ENCODE data around the gene COMMD1.
"Not testable (repeated sequence)": the region's sequence is repeated elsewhere in the genome, so short reads cannot be mapped to it uniquely, and the experiment has no call there.

COMMD1 gene

GRCh38 chr2:61978522-61978921 lies 73.0 kb downstream of the COMMD1 start:
- no peaks in the 10 kb centered on the region for H3K27me3 Mint-ChIP-seq
- peaks cover 15% of the 10 kb centered on the region for H3K36me3 Mint-ChIP-seq
- H3K9me3 Mint-ChIP-seq = peaks cover 10% of the 10 kb centered on the region
- H3K27ac Mint-ChIP-seq = no peak overlapping the region
- no peak overlapping the region for H3K4me3 Mint-ChIP-seq
- H3K4me1 Mint-ChIP-seq = peaks cover 7% of the 10 kb centered on the region

- no peaks in the 10 kb centered on the region for H3K27me3 Mint-ChIP-seq
- peaks cover 15% of the 10 kb centered on the region for H3K9me3 Mint-ChIP-seq
- no peak overlapping the region for H3K4me3 Mint-ChIP-seq
- peaks cover 20% of the 10 kb centered on the region for H3K36me3 Mint-ChIP-seq
- peaks cover 15% of the 10 kb centered on the region for H3K4me1 Mint-ChIP-seq
- no peak overlapping the region for H3K27ac Mint-ChIP-seq
Measured at GRCh38 chr2:61980758-61981157, 75.3 kb downstream of the COMMD1 start.

GRCh38 chr2:61984682-61985081 lies 79.2 kb downstream of the COMMD1 start:
- Mint-ChIP-seq H3K36me3 (peaks cover 22% of the 10 kb centered on the region), H3K4me1 (peaks cover 19% of the 10 kb centered on the region), H3K27me3 (no peaks in the 10 kb centered on the region), H3K4me3 (no peak overlapping the region), H3K27ac (no peak overlapping the region), H3K9me3 (peaks cover 25% of the 10 kb centered on the region)

GRCh38 chr2:61988462-61989366 lies 83.2 kb downstream of the COMMD1 start:
- H3K9me3 Mint-ChIP-seq = peaks cover 12% of the 10 kb centered on the region
- no peak overlapping the region for H3K27ac Mint-ChIP-seq
- H3K4me3 Mint-ChIP-seq = no peak overlapping the region
- peaks cover 20% of the 10 kb centered on the region for H3K4me1 Mint-ChIP-seq
- H3K27me3 Mint-ChIP-seq = no peaks in the 10 kb centered on the region
- H3K36me3 Mint-ChIP-seq = peaks cover 9% of the 10 kb centered on the region

- Mint-ChIP-seq H3K36me3 (peaks cover 4% of the 10 kb centered on the region), H3K27me3 (no peaks in the 10 kb centered on the region), H3K27ac (no peak overlapping the region), H3K4me1 (peaks cover 15% of the 10 kb centered on the region), H3K9me3 (peaks cover 2% of the 10 kb centered on the region), H3K4me3 (no peak overlapping the region)
Measured at GRCh38 chr2:61993422-61994024, 88.0 kb downstream of the COMMD1 start.

GRCh38 chr2:61994531-61994930 lies 89.1 kb downstream of the COMMD1 start:
- Mint-ChIP-seq H3K4me3 (no peak overlapping the region), H3K27me3 (no peaks in the 10 kb centered on the region), H3K4me1 (peaks cover 15% of the 10 kb centered on the region), H3K9me3 (no peaks in the 10 kb centered on the region), H3K27ac (no peak overlapping the region), H3K36me3 (peaks cover 4% of the 10 kb centered on the region)

- no peaks in the 10 kb centered on the region for H3K27me3 Mint-ChIP-seq
- peaks cover 15% of the 10 kb centered on the region for H3K4me1 Mint-ChIP-seq
- no peak overlapping the region for H3K4me3 Mint-ChIP-seq
- H3K27ac Mint-ChIP-seq = no peak overlapping the region
- H3K9me3 Mint-ChIP-seq = no peaks in the 10 kb centered on the region
- no peaks in the 10 kb centered on the region for H3K36me3 Mint-ChIP-seq
Measured at GRCh38 chr2:61995065-61995464, 89.6 kb downstream of the COMMD1 start.

GRCh38 chr2:61995515-61995914 lies 90.0 kb downstream of the COMMD1 start:
- no peaks in the 10 kb centered on the region for H3K27me3 Mint-ChIP-seq
- H3K36me3 Mint-ChIP-seq = no peaks in the 10 kb centered on the region
- no peaks in the 10 kb centered on the region for H3K9me3 Mint-ChIP-seq
- no peak overlapping the region for H3K27ac Mint-ChIP-seq
- peaks cover 15% of the 10 kb centered on the region for H3K4me1 Mint-ChIP-seq
- H3K4me3 Mint-ChIP-seq = no peak overlapping the region

GRCh38 chr2:61998426-61998825 lies 93.0 kb downstream of the COMMD1 start:
- H3K36me3 Mint-ChIP-seq = peaks cover 4% of the 10 kb centered on the region

GRCh38 chr2:62000538-62000937 lies 95.1 kb downstream of the COMMD1 start:
- H3K36me3 Mint-ChIP-seq = peaks cover 8% of the 10 kb centered on the region
- H3K27me3 Mint-ChIP-seq = no peaks in the 10 kb centered on the region
- H3K9me3 Mint-ChIP-seq = no peaks in the 10 kb centered on the region
- H3K4me1 Mint-ChIP-seq = peaks cover 6% of the 10 kb centered on the region
- no peak overlapping the region for H3K4me3 Mint-ChIP-seq
- no peak overlapping the region for H3K27ac Mint-ChIP-seq

More at GRCh38 chr2:61998426-61998825, 93.0 kb downstream of the COMMD1 start:
- Mint-ChIP-seq H3K9me3 (no peaks in the 10 kb centered on the region), H3K27ac (no peak overlapping the region), H3K4me1 (peaks cover 10% of the 10 kb centered on the region), H3K27me3 (no peaks in the 10 kb centered on the region), H3K4me3 (no peak overlapping the region)

- Mint-ChIP-seq H3K4me3 (no peak overlapping the region), H3K9me3 (no peaks in the 10 kb centered on the region), H3K27ac (no peak overlapping the region)
Measured at GRCh38 chr2:62001431-62001830, 96.0 kb downstream of the COMMD1 start.

GRCh38 chr2:62004428-62004827 lies 99.0 kb downstream of the COMMD1 start:
- not testable (repeated sequence) for H3K27ac Mint-ChIP-seq, H3K4me3 Mint-ChIP-seq, H3K27me3 Mint-ChIP-seq, H3K9me3 Mint-ChIP-seq, H3K4me1 Mint-ChIP-seq
- peaks cover 10% of the 10 kb centered on the region for H3K36me3 Mint-ChIP-seq

More at GRCh38 chr2:62001431-62001830, 96.0 kb downstream of the COMMD1 start:
- peaks cover 4% of the 10 kb centered on the region for H3K4me1 Mint-ChIP-seq
- H3K36me3 Mint-ChIP-seq = peaks cover 8% of the 10 kb centered on the region
- no peaks in the 10 kb centered on the region for H3K27me3 Mint-ChIP-seq

- no peak overlapping the region for H3K4me3 Mint-ChIP-seq
- H3K36me3 Mint-ChIP-seq = peaks cover 9% of the 10 kb centered on the region
- H3K4me1 Mint-ChIP-seq = no peaks in the 10 kb centered on the region
- no peaks in the 10 kb centered on the region for H3K9me3 Mint-ChIP-seq
- H3K27me3 Mint-ChIP-seq = no peaks in the 10 kb centered on the region
- no peak overlapping the region for H3K27ac Mint-ChIP-seq
Measured at GRCh38 chr2:62007555-62007954, 102.1 kb downstream of the COMMD1 start.

GRCh38 chr2:62010632-62011256 lies 105.3 kb downstream of the COMMD1 start:
- H3K9me3 Mint-ChIP-seq = no peaks in the 10 kb centered on the region
- no peaks in the 10 kb centered on the region for H3K27me3 Mint-ChIP-seq
- H3K27ac Mint-ChIP-seq = no peak overlapping the region
- no peak overlapping the region for H3K4me3 Mint-ChIP-seq
- no peaks in the 10 kb centered on the region for H3K4me1 Mint-ChIP-seq
- H3K36me3 Mint-ChIP-seq = peaks cover 12% of the 10 kb centered on the region

- peaks cover 16% of the 10 kb centered on the region for H3K36me3 Mint-ChIP-seq
- H3K27ac Mint-ChIP-seq = no peak overlapping the region
- H3K27me3 Mint-ChIP-seq = no peaks in the 10 kb centered on the region
- no peaks in the 10 kb centered on the region for H3K9me3 Mint-ChIP-seq
- H3K4me3 Mint-ChIP-seq = no peak overlapping the region
- H3K4me1 Mint-ChIP-seq = peaks cover 3% of the 10 kb centered on the region
Measured at GRCh38 chr2:62013641-62014040, 108.2 kb downstream of the COMMD1 start.

- Mint-ChIP-seq H3K9me3 (no peaks in the 10 kb centered on the region), H3K36me3 (peaks cover 18% of the 10 kb centered on the region), H3K27me3 (no peaks in the 10 kb centered on the region), H3K4me1 (peaks cover 5% of the 10 kb centered on the region), H3K27ac (no peak overlapping the region), H3K4me3 (no peak overlapping the region)
Measured at GRCh38 chr2:62014102-62014501, 108.6 kb downstream of the COMMD1 start.

Measured in activated naive CD4-positive, alpha-beta T cell treated with anti-CD3 and anti-CD28 coated beads, Interleukin-2, amount 50 U/mL, for 24 hours (primary cell).